Neural progenitor cell (in vitro differentiated cells): ENCODE results near the gene DOP1B. TPM values are rescaled to one million over a fixed set of nuclear protein-coding genes. Genes with fewer than 3 reads are reported as not detected.

Experiments used
- DNase-seq: peaks from one replicate; pipeline ENCODE4 v3.0.0-alpha.2; 2016; ENCODE audit warnings: low spot score
- H2AFZ ChIP-seq: fragments of 200-600 bp; sonication (generic); replicated peaks from 2 replicates; pipeline ENCODE4 v1.6.1; 2016; ENCODE audit warnings: antibody characterized with exemption
- H3F3A ChIP-seq: fragments of 200-600 bp; sonication (generic); 2 replicates; pipeline ENCODE4 v1.6.1; 2016; ENCODE audit warnings: antibody characterized with exemption, low read depth
- H3K27ac ChIP-seq: fragments of 200-600 bp; sonication (generic); 2 replicates; pipeline ENCODE4 v1.5.1; 2016; ENCODE audit warnings: mild to moderate bottlenecking
- H3K27me3 ChIP-seq: fragments of 200-600 bp; sonication (generic); 2 replicates; pipeline ENCODE4 v1.6.1; 2016; ENCODE audit warnings: mild to moderate bottlenecking, moderate library complexity
- H3K36me3 ChIP-seq: fragments of 200-600 bp; sonication (generic); 2 replicates; pipeline ENCODE4 v1.5.1; 2016
- H3K4me1 ChIP-seq: fragments of 200-600 bp; sonication (generic); 2 replicates; pipeline ENCODE4 v1.6.1; 2016; ENCODE audit warnings: mixed run types
- H3K4me2 ChIP-seq: fragments of 200-600 bp; sonication (generic); 2 replicates; pipeline ENCODE4 v1.6.1; 2016
- H3K4me3 ChIP-seq: fragments of 200-600 bp; sonication (generic); 2 replicates; pipeline ENCODE4 v1.5.1; 2016
- H3K79me2 ChIP-seq: fragments of 200-600 bp; sonication (generic); 2 replicates; pipeline ENCODE4 v1.6.1; 2016; ENCODE audit warnings: low read depth
- H3K9ac ChIP-seq: fragments of 200-600 bp; sonication (generic); 2 replicates; pipeline ENCODE4 v1.6.1; 2016
- H3K9me3 ChIP-seq: fragments of 200-600 bp; sonication (generic); 2 replicates; pipeline ENCODE4 v1.5.1; 2016; ENCODE audit warnings: low read depth
- H4K20me1 ChIP-seq: fragments of 200-600 bp; sonication (generic); 2 replicates; pipeline ENCODE4 v1.6.1; 2016; ENCODE audit warnings: low read depth
- H3K27ac Mint-ChIP-seq: 3 replicates; pipeline ENCODE4 v1.8.0; 2021; ENCODE audit warnings: mixed read lengths
- H3K27me3 Mint-ChIP-seq: 2 replicates; pipeline ENCODE4 v1.8.0; 2022; ENCODE audit warnings: low read depth, mild to moderate bottlenecking, inconsistent platforms, moderate library complexity, mixed read lengths; ENCODE audit not compliant: insufficient read depth
- H3K36me3 Mint-ChIP-seq: 3 replicates; pipeline ENCODE4 v1.8.0; 2021; ENCODE audit warnings: mixed read lengths
- H3K4me1 Mint-ChIP-seq: 3 replicates; pipeline ENCODE4 v1.8.0; 2021; ENCODE audit warnings: mixed read lengths
- H3K4me3 Mint-ChIP-seq: 3 replicates; pipeline ENCODE4 v1.8.0; 2021; ENCODE audit warnings: mild to moderate bottlenecking, moderate library complexity, mixed read lengths
- H3K9me3 Mint-ChIP-seq: 3 replicates; pipeline ENCODE4 v1.8.0; 2020; ENCODE audit warnings: mixed read lengths
- EZH2 ChIP-seq: fragments of 200-600 bp; sonication (generic); IDR thresholded peaks from 2 replicates; pipeline ENCODE4 v1.6.1; 2017; ENCODE audit warnings: antibody characterized with exemption, mild to moderate bottlenecking, moderate library complexity
- EZH2phosphoT487 ChIP-seq: fragments of 200-600 bp; sonication (generic); IDR thresholded peaks from 2 replicates; pipeline ENCODE4 v1.6.1; 2017; ENCODE audit warnings: antibody characterized with exemption
- total RNA-seq: library from RNA; depleted of rRNA; stranded (reverse); fragments of >200 nt; gene quantifications from 2 replicates; pipeline ENCODE4 v1.2.3, GENCODE V29; 2015; ENCODE audit warnings: low replicate concordance
- TF ChIP-seq, protein P1 (sequence below): fragments of 200-600 bp; sonication (generic); IDR thresholded peaks from 2 replicates; pipeline ENCODE4 v1.5.1; 2017; ENCODE audit warnings: antibody characterized with exemption, mild to moderate bottlenecking

The DOP1B gene
- total RNA-seq, 1 donor from 2014 or later = 9.9 TPM

DNA sequence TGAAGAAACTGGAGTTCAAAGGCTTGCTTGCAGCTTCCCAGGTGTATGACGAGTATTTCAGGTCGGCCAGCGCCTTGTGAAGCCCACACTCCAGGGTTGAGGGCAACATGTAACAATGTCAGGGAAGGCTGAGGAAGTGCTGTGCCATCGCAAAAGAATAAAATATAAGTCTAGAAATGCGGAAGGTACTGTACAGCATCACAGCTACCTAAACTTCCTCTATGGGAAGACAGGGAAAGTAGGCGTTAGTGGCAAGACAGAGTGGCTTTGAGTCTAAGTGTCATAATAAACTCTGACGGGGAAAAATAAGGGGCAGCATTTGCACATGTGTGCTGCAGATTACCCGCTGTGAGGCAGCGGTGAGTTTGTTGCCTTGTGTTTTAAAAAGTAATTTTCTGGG, 28.9 kb downstream of the DOP1B start:
- Mint-ChIP-seq H3K27ac (no peak overlapping the region), H3K27me3 (no peaks in the 10 kb centered on the region), H3K4me1 (peaks cover 5% of the 10 kb centered on the region), H3K36me3 (peaks cover 2% of the 10 kb centered on the region), H3K9me3 (no peaks in the 10 kb centered on the region), H3K4me3 (no peak overlapping the region)
- Histone ChIP-seq H3K27ac (no peak overlapping the region), H3K9me3 (no peaks in the 10 kb centered on the region), H3K4me1 (no peaks in the 10 kb centered on the region), H4K20me1 (peaks cover 4% of the 10 kb centered on the region), H3F3A (no peaks in the 10 kb centered on the region), H3K9ac (no peak overlapping the region), H3K4me2 (no peak overlapping the region), H3K4me3 (no peak overlapping the region), H3K27me3 (no peaks in the 10 kb centered on the region), H3K36me3 (no peaks in the 10 kb centered on the region), H2AFZ (no peak overlapping the region), H3K79me2 (no peaks in the 10 kb centered on the region)
- DNase-seq = no peak
- TF ChIP-seq, protein P1, sequence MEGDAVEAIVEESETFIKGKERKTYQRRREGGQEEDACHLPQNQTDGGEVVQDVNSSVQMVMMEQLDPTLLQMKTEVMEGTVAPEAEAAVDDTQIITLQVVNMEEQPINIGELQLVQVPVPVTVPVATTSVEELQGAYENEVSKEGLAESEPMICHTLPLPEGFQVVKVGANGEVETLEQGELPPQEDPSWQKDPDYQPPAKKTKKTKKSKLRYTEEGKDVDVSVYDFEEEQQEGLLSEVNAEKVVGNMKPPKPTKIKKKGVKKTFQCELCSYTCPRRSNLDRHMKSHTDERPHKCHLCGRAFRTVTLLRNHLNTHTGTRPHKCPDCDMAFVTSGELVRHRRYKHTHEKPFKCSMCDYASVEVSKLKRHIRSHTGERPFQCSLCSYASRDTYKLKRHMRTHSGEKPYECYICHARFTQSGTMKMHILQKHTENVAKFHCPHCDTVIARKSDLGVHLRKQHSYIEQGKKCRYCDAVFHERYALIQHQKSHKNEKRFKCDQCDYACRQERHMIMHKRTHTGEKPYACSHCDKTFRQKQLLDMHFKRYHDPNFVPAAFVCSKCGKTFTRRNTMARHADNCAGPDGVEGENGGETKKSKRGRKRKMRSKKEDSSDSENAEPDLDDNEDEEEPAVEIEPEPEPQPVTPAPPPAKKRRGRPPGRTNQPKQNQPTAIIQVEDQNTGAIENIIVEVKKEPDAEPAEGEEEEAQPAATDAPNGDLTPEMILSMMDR = no peak
- TF ChIP-seq EZH2 (no peak), EZH2phosphoT487 (no peak)

DNA sequence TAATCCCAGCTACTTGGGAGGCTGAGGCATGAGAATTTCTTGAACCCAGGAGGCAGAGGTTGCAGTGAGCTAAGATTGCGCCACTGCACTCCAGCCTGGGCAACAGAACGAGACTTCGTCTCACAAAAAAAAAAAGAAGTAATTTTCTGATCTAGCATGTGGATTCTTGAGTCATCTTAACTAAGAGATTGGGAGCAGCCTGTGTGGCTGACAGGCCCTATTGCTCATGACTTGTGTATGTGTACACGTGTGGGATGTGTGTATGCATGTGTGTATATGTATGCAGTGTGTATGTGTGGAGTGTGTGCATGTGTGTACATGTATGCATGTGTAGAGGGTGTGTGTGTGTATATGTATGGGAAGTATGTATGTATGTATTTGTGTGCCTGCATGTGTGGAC, 29.5 kb downstream of the DOP1B start:
- Mint-ChIP-seq H3K36me3 (peaks cover 2% of the 10 kb centered on the region), H3K4me1 (peaks cover 5% of the 10 kb centered on the region), H3K9me3 (no peaks in the 10 kb centered on the region), H3K27me3 (no peaks in the 10 kb centered on the region), H3K27ac (no peak overlapping the region), H3K4me3 (no peak overlapping the region)
- Histone ChIP-seq H4K20me1 (peaks cover 4% of the 10 kb centered on the region), H3F3A (no peaks in the 10 kb centered on the region), H3K9ac (no peak overlapping the region), H3K9me3 (no peaks in the 10 kb centered on the region), H3K4me1 (no peaks in the 10 kb centered on the region), H3K36me3 (no peaks in the 10 kb centered on the region), H3K79me2 (no peaks in the 10 kb centered on the region), H2AFZ (no peak overlapping the region), H3K4me3 (no peak overlapping the region), H3K27ac (no peak overlapping the region), H3K27me3 (no peaks in the 10 kb centered on the region), H3K4me2 (no peak overlapping the region)
- DNase-seq = no peak
- TF ChIP-seq, protein P1 = no peak
- TF ChIP-seq EZH2 (no peak), EZH2phosphoT487 (no peak)

DNA sequence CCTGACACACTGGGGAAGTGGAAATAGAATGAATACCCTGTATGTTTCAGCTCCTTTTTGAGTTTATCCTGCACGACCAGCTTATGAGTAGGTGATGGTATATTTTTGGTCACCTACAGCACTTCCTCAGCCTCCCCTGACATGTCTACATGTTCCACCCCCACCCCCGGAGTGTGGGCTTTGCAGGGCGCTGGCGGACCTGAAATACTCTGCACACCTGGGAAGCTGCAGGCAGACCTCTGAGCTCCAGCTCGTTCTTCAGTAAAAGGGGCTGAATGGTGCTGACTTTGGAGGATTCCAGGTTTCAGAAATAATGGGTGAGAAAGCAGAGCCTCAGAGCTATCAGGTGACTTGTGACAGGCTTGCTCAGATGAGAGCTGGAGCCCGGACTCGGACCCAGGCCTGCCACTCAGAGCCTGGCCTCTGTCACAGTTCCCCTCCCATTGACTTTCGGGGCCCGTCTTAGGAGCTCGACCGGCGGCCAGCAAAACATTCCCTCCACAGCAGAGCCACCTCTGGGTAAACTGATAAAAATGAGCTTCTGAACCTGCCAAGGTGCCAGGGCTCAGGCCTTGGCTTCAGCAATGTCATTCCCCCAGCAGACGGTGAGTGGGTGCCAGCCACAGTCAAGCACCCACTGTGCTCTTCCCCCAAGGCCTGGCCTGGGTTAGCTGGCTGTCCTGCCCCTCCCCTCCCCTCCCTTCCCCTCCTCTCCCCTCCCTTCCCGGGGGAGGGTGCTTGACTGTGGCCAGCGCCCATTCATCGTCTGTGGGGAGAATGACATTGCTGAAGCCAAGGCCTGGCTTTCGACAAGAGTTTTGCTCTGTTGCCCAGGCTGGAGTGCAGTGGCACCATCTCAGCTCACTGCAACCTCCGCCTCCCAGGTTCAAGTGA, 30.1 kb downstream of the DOP1B start:
- no peaks in the 10 kb centered on the region for H3K79me2 ChIP-seq
- TF ChIP-seq, protein P1 = no peak
- TF ChIP-seq EZH2phosphoT487 (no peak), EZH2 (no peak)
- H3K27ac ChIP-seq = no peak overlapping the region
- Mint-ChIP-seq H3K9me3 (no peaks in the 10 kb centered on the region), H3K27me3 (no peaks in the 10 kb centered on the region), H3K36me3 (peaks cover 2% of the 10 kb centered on the region), H3K4me1 (peaks cover 5% of the 10 kb centered on the region), H3K4me3 (no peak overlapping the region), H3K27ac (no peak overlapping the region)
- no peak overlapping the region for H2AFZ ChIP-seq
- no peaks in the 10 kb centered on the region for H3F3A ChIP-seq
- no peaks in the 10 kb centered on the region for H3K36me3 ChIP-seq
- no peaks in the 10 kb centered on the region for H3K27me3 ChIP-seq
- H3K4me1 ChIP-seq = no peaks in the 10 kb centered on the region
- H3K4me2 ChIP-seq = no peak overlapping the region
- no peaks in the 10 kb centered on the region for H3K9me3 ChIP-seq
- H3K4me3 ChIP-seq = no peak overlapping the region
- H3K9ac ChIP-seq = no peak overlapping the region
- DNase-seq = no peak
- peaks cover 4% of the 10 kb centered on the region for H4K20me1 ChIP-seq
